Measurements from ENCODE around the gene URGCP.

- TF ChIP-seq CTCF (IDR thresholded peaks at IDR 0.05) = no peak
- TF ChIP-seq POLR2A (IDR thresholded peaks at IDR 0.05) = no peak
Measured at GRCh38 chr7:43834463-43835251, 71.7 kb downstream of the URGCP start.

All from thyroid gland (tissue), 4 donors.